OCI-LY7 (cell line): ENCODE measurements around the gene CEP131.

Source experiments
- EZH2phosphoT487 ChIP-seq: fragments of 200-600 bp; sonication (generic); IDR thresholded peaks from 2 replicates; pipeline ENCODE4 v1.6.1; 2018; ENCODE audit warnings: low read depth, borderline replicate concordance, mild to moderate bottlenecking, mixed run types, antibody characterized with exemption, low read length, moderate library complexity, mixed read lengths
- TF ChIP-seq, protein P1 (sequence below): fragments of 200-600 bp; sonication (generic); conservative IDR thresholded peaks from 2 replicates; pipeline ENCODE4 v1.5.1; 2014; ENCODE audit warnings: mild to moderate bottlenecking, antibody characterized with exemption, low read length, moderate library complexity, mixed read lengths

DNA sequence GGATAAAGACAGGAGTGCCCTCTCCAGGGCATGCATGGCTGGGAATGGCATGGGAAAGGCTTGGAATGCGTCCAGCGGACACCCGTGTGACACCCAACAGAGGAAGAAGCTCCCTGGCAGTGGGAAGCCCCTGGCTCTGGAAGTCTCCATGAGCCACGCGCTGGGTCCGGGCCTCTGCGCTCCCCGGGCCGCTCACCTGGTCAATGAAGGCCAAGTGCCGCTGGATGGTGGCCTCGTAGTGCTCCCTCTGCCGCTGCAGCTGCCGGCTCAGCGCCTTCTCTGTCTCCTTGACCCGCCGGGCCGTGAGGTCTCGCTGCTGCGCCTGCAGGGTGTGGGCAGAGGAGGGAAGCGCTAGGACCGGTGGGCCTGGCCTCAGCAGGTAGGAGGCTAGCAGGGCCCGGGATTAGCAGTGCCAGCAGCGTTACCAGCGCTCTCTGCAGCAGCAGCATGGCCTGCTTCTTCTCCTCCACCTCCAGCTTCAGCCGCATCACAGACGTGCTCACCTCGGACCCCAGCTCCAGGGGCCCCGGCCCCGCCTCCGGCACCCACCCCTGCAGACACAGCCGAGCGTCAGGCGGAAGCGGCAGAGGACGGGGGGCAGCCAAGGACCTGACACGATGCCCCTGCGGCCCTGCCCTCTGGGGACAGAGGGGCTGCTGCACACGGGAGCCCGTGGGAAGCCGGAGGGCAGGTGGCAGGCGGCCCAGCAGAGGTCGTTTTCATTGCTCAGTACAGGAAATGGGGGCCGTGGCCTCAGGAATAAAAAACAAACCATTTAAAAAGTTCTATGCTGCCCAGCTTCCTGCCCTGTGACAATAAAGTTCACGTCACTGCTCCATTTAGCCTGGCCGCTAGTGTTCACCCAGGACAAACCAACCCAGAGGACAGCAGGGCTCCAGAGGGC lies 26.0 kb downstream of the CEP131 start:
- TF ChIP-seq, protein P1, sequence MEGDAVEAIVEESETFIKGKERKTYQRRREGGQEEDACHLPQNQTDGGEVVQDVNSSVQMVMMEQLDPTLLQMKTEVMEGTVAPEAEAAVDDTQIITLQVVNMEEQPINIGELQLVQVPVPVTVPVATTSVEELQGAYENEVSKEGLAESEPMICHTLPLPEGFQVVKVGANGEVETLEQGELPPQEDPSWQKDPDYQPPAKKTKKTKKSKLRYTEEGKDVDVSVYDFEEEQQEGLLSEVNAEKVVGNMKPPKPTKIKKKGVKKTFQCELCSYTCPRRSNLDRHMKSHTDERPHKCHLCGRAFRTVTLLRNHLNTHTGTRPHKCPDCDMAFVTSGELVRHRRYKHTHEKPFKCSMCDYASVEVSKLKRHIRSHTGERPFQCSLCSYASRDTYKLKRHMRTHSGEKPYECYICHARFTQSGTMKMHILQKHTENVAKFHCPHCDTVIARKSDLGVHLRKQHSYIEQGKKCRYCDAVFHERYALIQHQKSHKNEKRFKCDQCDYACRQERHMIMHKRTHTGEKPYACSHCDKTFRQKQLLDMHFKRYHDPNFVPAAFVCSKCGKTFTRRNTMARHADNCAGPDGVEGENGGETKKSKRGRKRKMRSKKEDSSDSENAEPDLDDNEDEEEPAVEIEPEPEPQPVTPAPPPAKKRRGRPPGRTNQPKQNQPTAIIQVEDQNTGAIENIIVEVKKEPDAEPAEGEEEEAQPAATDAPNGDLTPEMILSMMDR, result no peak
- no peak for TF ChIP-seq EZH2phosphoT487
